ENCODE measurements around the gene FHIP2A. TPM values are rescaled to one million over a fixed set of nuclear protein-coding genes. Genes with fewer than 3 reads are reported as not detected.

The FHIP2A gene
- total RNA-seq, 3 donors from 2014 or later, result 14.8 to 29.7 (median 15.0) TPM

GRCh38 chr10:114824391-114824790 is 2.8 kb downstream of the FHIP2A start:
- H3K4me3 ChIP-seq, result no peak overlapping the region
- intact Hi-C loops (cut with DNase I, micrococcal nuclease), result no loop called here
- H3K4me1 ChIP-seq (ENCODE audit: low read depth), result peaks cover 22% of the 10 kb centered on the region

GRCh38 chr10:114825513-114826253 is 4.1 kb downstream of the FHIP2A start:
- H3K4me3 ChIP-seq, result no peak overlapping the region
- H3K4me1 ChIP-seq (ENCODE audit: low read depth), result peaks cover 22% of the 10 kb centered on the region
- intact Hi-C loops (cut with DNase I, micrococcal nuclease), result no loop called here
- H3K9me3 ChIP-seq, result no peaks in the 10 kb centered on the region
- no peaks in the 10 kb centered on the region for H3K36me3 ChIP-seq (ENCODE audit: low read depth)
- no peak for DNase-seq
- ATAC-seq, result no peak
- TF ChIP-seq CTCF (IDR thresholded peaks at IDR 0.05), result no peak

More at GRCh38 chr10:114824391-114824790, 2.8 kb downstream of the FHIP2A start:
- no peaks in the 10 kb centered on the region for H3K9me3 ChIP-seq
- ATAC-seq (no peak), DNase-seq (no peak)
- no peak for TF ChIP-seq CTCF (IDR thresholded peaks at IDR 0.05)
- H3K36me3 ChIP-seq (ENCODE audit: low read depth), result no peaks in the 10 kb centered on the region

GRCh38 chr10:114829160-114829909 is 7.8 kb downstream of the FHIP2A start:
- DNase-seq (no peak), ATAC-seq (no peak)
- intact Hi-C loops (cut with DNase I, micrococcal nuclease), result no loop called here
- no peak for TF ChIP-seq CTCF (IDR thresholded peaks at IDR 0.05)
- Histone ChIP-seq H3K4me3 (no peak overlapping the region), H3K9me3 (no peaks in the 10 kb centered on the region), H3K36me3 (ENCODE audit: low read depth) (no peaks in the 10 kb centered on the region), H3K4me1 (ENCODE audit: low read depth) (peaks cover 6% of the 10 kb centered on the region)

- Histone ChIP-seq H3K9me3 (no peaks in the 10 kb centered on the region), H3K4me3 (no peak overlapping the region), H3K36me3 (ENCODE audit: low read depth) (no peaks in the 10 kb centered on the region), H3K4me1 (ENCODE audit: low read depth) (no peaks in the 10 kb centered on the region)
- intact Hi-C loops (cut with DNase I, micrococcal nuclease), result no loop called here
- DNase-seq (no peak), ATAC-seq (no peak)
- no peak for TF ChIP-seq CTCF (IDR thresholded peaks at IDR 0.05)
These were observed 9.7 kb downstream of the FHIP2A start for GRCh38 chr10:114831186-114831867.

DNA sequence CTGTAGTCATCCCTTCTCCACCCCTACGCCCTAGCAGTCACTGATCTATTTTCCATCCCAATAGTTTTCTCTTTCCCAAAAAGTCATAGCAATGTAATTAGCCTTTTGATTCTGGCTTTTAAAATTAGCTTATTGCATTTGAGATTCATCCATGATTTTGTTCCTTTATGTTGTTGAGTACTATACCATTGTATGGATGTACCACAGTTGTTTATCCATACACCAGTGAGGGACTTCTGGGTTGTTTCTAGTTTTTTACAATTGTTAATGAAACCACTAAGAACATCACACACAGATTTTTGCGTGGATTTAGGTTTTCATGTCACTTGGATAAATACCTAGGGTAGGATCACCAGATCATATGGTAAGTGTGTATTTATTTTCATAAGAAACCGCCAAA is 16.1 kb downstream of the FHIP2A start:
- TF ChIP-seq CTCF (IDR thresholded peaks at IDR 0.05), result no peak
- DNase-seq, result no peak
- Histone ChIP-seq H3K36me3 (ENCODE audit: low read depth) (no peaks in the 10 kb centered on the region), H3K4me3 (no peak overlapping the region), H3K9me3 (no peaks in the 10 kb centered on the region), H3K4me1 (ENCODE audit: low read depth) (no peaks in the 10 kb centered on the region)
- ATAC-seq, result no peak
- intact Hi-C loops (cut with DNase I, micrococcal nuclease), result no loop called here
